Endothelial cell of umbilical vein (primary cell): ENCODE data around the gene BMPR1B. TPM values are rescaled to one million over a fixed set of nuclear protein-coding genes. Genes with fewer than 3 reads are reported as not detected.

Experiments
- BruUV-seq: library from RNA; stranded (reverse); fragments of 400-500 nt; replicated peaks from 2 replicates; lab custom pipeline; 2021; lab: Mats Ljungman, UMichigan
- CTCF ChIA-PET: fragments of 300-600, 350-600 bp; sonication (Branson Sonifier 250); formaldehyde crosslinking; loops from one replicate; lab custom pipeline; 2021; ENCODE audit warnings: antibody characterized with exemption, inconsistent platforms; lab: Charles Lee
- POLR2A ChIA-PET: fragments of 300-600, 350-600 bp; sonication (Branson Sonifier 250); formaldehyde crosslinking; loops from one replicate; lab custom pipeline; 2021; ENCODE audit warnings: antibody characterized with exemption, inconsistent platforms; lab: Charles Lee
- DNase-seq: peaks from one replicate; pipeline ENCODE4 v3.0.0-alpha.2; 2011; ENCODE audit warnings: low read depth, low spot score
- FAIRE-seq: peaks from 2 replicates; lab custom pipeline; 2011; peaks lifted over from hg19 to GRCh38; lab: Jason Lieb, UNC
- H2AFZ ChIP-seq: 2 replicates; pipeline ENCODE4 v1.6.0; 2012; ENCODE audit warnings: low read depth, low read length, control low read depth, inconsistent platforms
- H3K27ac ChIP-seq: 2 replicates; pipeline ENCODE4 v1.5.1; 2011; ENCODE audit warnings: low read depth, mild to moderate bottlenecking, control low read depth, low read length, moderate library complexity; ENCODE audit not compliant: insufficient read depth
- H3K27me3 ChIP-seq, 2 experiments: 2 replicates each; pipeline versions ENCODE4 v1.6.0 to v1.6.1; 2011; ENCODE audit warnings: low read length in 2 of 2, mixed read lengths in 1 of 2; ENCODE audit not compliant: control insufficient read depth in 2 of 2, insufficient read depth in 2 of 2
- H3K36me3 ChIP-seq, 2 experiments: 2 replicates in 1 of 2; 3 replicates in 1 of 2; pipeline ENCODE4 v1.5.1; 2011; ENCODE audit warnings: low read length in 2 of 2, mild to moderate bottlenecking in 1 of 2, moderate library complexity in 1 of 2; ENCODE audit not compliant: control insufficient read depth in 2 of 2, insufficient read depth in 2 of 2; ENCODE audit errors: extremely low read depth in 1 of 2
- H3K4me1 ChIP-seq: 3 replicates; pipeline ENCODE4 v1.5.1; 2011; ENCODE audit warnings: mild to moderate bottlenecking, low read length; ENCODE audit not compliant: control insufficient read depth, insufficient read depth; ENCODE audit errors: extremely low read depth
- H3K4me2 ChIP-seq: 2 replicates; pipeline ENCODE4 v1.6.1; 2011; ENCODE audit warnings: low read length, control low read depth, mixed read lengths; ENCODE audit not compliant: insufficient read depth
- H3K4me3 ChIP-seq, 3 experiments: fragments of 200-600 bp in 1 of 3; sonication (generic), shearing (Covaris generic) in 1 of 3; replicated peaks in 1 of 3; 2 replicates each; pipeline ENCODE4 v1.5.1; 2011 to 2016; ENCODE audit warnings: control low read depth in 3 of 3, low read length in 3 of 3, mild to moderate bottlenecking in 2 of 3, inconsistent platforms in 1 of 3, low read depth in 1 of 3, moderate library complexity in 1 of 3; ENCODE audit not compliant: insufficient read depth in 1 of 3
- H3K79me2 ChIP-seq: 2 replicates; pipeline ENCODE4 v1.6.0; 2012; ENCODE audit warnings: low read length, inconsistent platforms; ENCODE audit not compliant: control insufficient read depth, insufficient read depth
- H3K9ac ChIP-seq: replicated peaks from 2 replicates; pipeline ENCODE3; 2011; ENCODE audit warnings: low read length, control low read depth; ENCODE audit not compliant: insufficient read depth; ENCODE audit errors: extremely low read depth
- H3K9me1 ChIP-seq: replicated peaks from 3 replicates; pipeline ENCODE4 v1.6.0; 2011; ENCODE audit warnings: mild to moderate bottlenecking, low read length; ENCODE audit not compliant: control insufficient read depth, insufficient read depth; ENCODE audit errors: extremely low read depth
- H3K9me3 ChIP-seq: replicated peaks from 2 replicates; pipeline ENCODE4 v1.5.1; 2012; ENCODE audit warnings: low read length, inconsistent platforms; ENCODE audit not compliant: control insufficient read depth, insufficient read depth
- H4K20me1 ChIP-seq: replicated peaks from 2 replicates; pipeline ENCODE3; 2011; ENCODE audit warnings: mild to moderate bottlenecking, low read length; ENCODE audit not compliant: control insufficient read depth, insufficient read depth; ENCODE audit errors: extremely low read depth
- CTCF ChIP-seq, 2 donors: IDR thresholded peaks; 1 replicate in 1 of 2; 2 replicates in 1 of 2; pipeline ENCODE4 v1.5.1; 2011; ENCODE audit warnings: low read length in 2 of 2, mild to moderate bottlenecking in 2 of 2, moderate library complexity in 2 of 2, control low read depth in 1 of 2, inconsistent platforms in 1 of 2, low read depth in 1 of 2; ENCODE audit not compliant: insufficient read depth in 1 of 2; ENCODE audit errors: extremely low read depth in 1 of 2
- EZH2 ChIP-seq: IDR thresholded peaks from 2 replicates; pipeline ENCODE4 v1.6.1; 2012; ENCODE audit warnings: borderline replicate concordance, low read depth, mild to moderate bottlenecking, moderate library complexity, low read length, inconsistent platforms; ENCODE audit not compliant: severe bottlenecking
- FOS ChIP-seq: IDR thresholded peaks from 2 replicates; pipeline ENCODE4 v1.6.1; 2011; ENCODE audit warnings: mild to moderate bottlenecking, low read length, moderate library complexity, borderline replicate concordance; ENCODE audit not compliant: insufficient read depth
- GATA2 ChIP-seq: IDR thresholded peaks from 2 replicates; pipeline ENCODE4 v1.7.0; 2011; ENCODE audit warnings: low read depth, mild to moderate bottlenecking, moderate library complexity, mixed read lengths, low read length; ENCODE audit not compliant: insufficient read length, insufficient read depth
- JUN ChIP-seq: IDR thresholded peaks from 2 replicates; pipeline ENCODE4 v1.6.1; 2011; ENCODE audit warnings: borderline replicate concordance, low read depth; ENCODE audit not compliant: insufficient read length, insufficient read depth
- MAX ChIP-seq: IDR thresholded peaks from 2 replicates; pipeline ENCODE4 v1.6.1; 2011; ENCODE audit not compliant: insufficient read depth, insufficient read length
- MYC ChIP-seq: IDR thresholded peaks from one replicate; pipeline ENCODE4 v1.6.1; 2011; ENCODE audit warnings: mild to moderate bottlenecking, low read depth, low read length
- POLR2A ChIP-seq: IDR thresholded peaks from 2 replicates; pipeline ENCODE4 v1.6.1; 2012; ENCODE audit warnings: low read depth, mild to moderate bottlenecking, control low read depth, low read length
- POLR2AphosphoS5 ChIP-seq: IDR thresholded peaks from 2 replicates; pipeline ENCODE4 v1.6.1; 2012; ENCODE audit warnings: low read depth, mild to moderate bottlenecking, control low read depth, low read length, moderate library complexity; ENCODE audit not compliant: insufficient read depth
- dilution Hi-C: fragments of 300-500 bp; cut with MboI; formaldehyde crosslinking; loops from one replicate; pipeline ENCODE4 v1.15.0; 2019; ENCODE audit warnings: low sequenced_read_pairs; ENCODE audit not compliant: extremely low pct_ligation_motif_present
- intact Hi-C: fragments of 100-400 bp; cut with micrococcal nuclease; formaldehyde crosslinking; loops from one replicate; pipeline ENCODE4 v1.10.0; 2022
- polyA plus RNA-seq, 4 experiments: library from polyadenylated mRNA; depleted of rRNA in 3 of 4; stranded (reverse) in 3 of 4; unstranded in 1 of 4; fragments of >200 nt; gene quantifications; 2 replicates each; pipeline versions ENCODE4 v1.2.1 to v1.2.3, GENCODE V29; 2011 to 2012; ENCODE audit warnings: missing spikeins in 1 of 4
- total RNA-seq: library from RNA; stranded (reverse); gene quantifications from 2 replicates; pipeline ENCODE4 v1.2.3, GENCODE V29; 2021

Gene BMPR1B
- total and polyA plus RNA-seq, 2 donors (not counting 3 experiments of a cell fraction or from before 2014, with no cell fraction given), result 0.28 to 2.1 TPM

GRCh38 chr4:95087657-95088455 lies 330.1 kb downstream of the BMPR1B start:
- no peak overlapping the region for H3K27ac ChIP-seq
- TF ChIP-seq FOS (no peak), POLR2AphosphoS5 (no peak), MAX (no peak), POLR2A (no peak)
- BruUV-seq, result no TSS peak
- H3K79me2 ChIP-seq, result no peaks in the 10 kb centered on the region
- no peaks in the 10 kb centered on the region for H3K9me1 ChIP-seq
- H3K4me1 ChIP-seq, result no peaks in the 10 kb centered on the region
- ChIA-PET CTCF (no interaction called here), POLR2A (no interaction called here)
- H3K4me2 ChIP-seq, result no peak overlapping the region
- H3K27me3 ChIP-seq, result no peaks in the 10 kb centered on the region
- H2AFZ ChIP-seq, result peak overlapping the region; percentile 84
- H4K20me1 ChIP-seq, result no peaks in the 10 kb centered on the region
- no peaks in the 10 kb centered on the region for H3K36me3 ChIP-seq
- DNase-seq (peak; percentile 34), FAIRE-seq (no peak)
- H3K4me3 ChIP-seq, result no peak overlapping the region
- dilution Hi-C loops (no loop called here), intact Hi-C loops (no loop called here)
- no peak overlapping the region for H3K9ac ChIP-seq
- no peaks in the 10 kb centered on the region for H3K9me3 ChIP-seq

GRCh38 chr4:95091272-95091671 lies 333.5 kb downstream of the BMPR1B start:
- BruUV-seq, result no TSS peak
- Histone ChIP-seq H3K36me3 (no peaks in the 10 kb centered on the region), H3K4me2 (no peak overlapping the region), H3K27me3 (no peaks in the 10 kb centered on the region), H4K20me1 (no peaks in the 10 kb centered on the region), H3K4me1 (no peaks in the 10 kb centered on the region), H3K9me1 (no peaks in the 10 kb centered on the region), H3K9me3 (no peaks in the 10 kb centered on the region), H3K27ac (no peak overlapping the region), H2AFZ (no peak overlapping the region), H3K79me2 (no peaks in the 10 kb centered on the region), H3K4me3 (no peak overlapping the region), H3K9ac (no peak overlapping the region)
- CTCF ChIA-PET, result interaction anchor here (1.4 to 2.4 kb wide), 2 partner anchors 33 to 470 kb away, joined by 4 to 9 read pairs; no protein-coding TSS in a partner anchor
- POLR2A ChIA-PET, result no interaction called here
- intact Hi-C loops, result loop anchor here (10.0 kb wide), 1 partner anchor 696 kb away; no protein-coding TSS in a partner anchor
- DNase-seq (no peak), FAIRE-seq (no peak)
- TF ChIP-seq FOS, result no peak
- TF ChIP-seq JUN, result no peak
- no peak for TF ChIP-seq MYC
- no peak for TF ChIP-seq GATA2
- no peak for TF ChIP-seq EZH2
- no peak for TF ChIP-seq POLR2AphosphoS5
- TF ChIP-seq CTCF (IDR thresholded peaks at IDR 0.05; ENCODE audit: extremely low read depth in 1 of 2, insufficient read depth in 1 of 2, low read depth in 1 of 2, low read length in 2 of 2), result no peak
- TF ChIP-seq POLR2A, result no peak
- TF ChIP-seq MAX, result no peak
- dilution Hi-C loops, result no loop called here
